ENCODE data around the gene POLR1E.

Gene POLR1E

DNA sequence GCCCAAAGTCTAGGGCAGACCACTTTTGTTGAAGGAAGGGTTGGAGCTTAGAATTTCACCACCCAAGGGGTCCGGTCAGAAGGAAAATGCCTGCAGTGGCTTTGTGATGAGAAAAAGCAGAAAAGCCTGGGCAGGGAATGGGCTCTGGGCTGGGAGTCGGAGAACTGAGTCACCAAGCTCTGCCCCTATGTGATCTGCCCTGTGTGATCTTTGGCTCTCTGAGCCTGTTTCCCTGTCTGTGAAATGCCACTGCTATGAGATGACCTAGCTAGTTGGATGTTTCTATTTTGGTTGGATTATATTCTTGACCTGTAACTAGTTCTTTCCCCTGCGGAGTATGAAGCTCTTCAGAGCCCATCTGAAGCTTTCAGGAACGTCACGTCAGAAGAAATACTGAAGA is 9.8 kb downstream of the POLR1E start:
- TF ChIP-seq, protein P1, sequence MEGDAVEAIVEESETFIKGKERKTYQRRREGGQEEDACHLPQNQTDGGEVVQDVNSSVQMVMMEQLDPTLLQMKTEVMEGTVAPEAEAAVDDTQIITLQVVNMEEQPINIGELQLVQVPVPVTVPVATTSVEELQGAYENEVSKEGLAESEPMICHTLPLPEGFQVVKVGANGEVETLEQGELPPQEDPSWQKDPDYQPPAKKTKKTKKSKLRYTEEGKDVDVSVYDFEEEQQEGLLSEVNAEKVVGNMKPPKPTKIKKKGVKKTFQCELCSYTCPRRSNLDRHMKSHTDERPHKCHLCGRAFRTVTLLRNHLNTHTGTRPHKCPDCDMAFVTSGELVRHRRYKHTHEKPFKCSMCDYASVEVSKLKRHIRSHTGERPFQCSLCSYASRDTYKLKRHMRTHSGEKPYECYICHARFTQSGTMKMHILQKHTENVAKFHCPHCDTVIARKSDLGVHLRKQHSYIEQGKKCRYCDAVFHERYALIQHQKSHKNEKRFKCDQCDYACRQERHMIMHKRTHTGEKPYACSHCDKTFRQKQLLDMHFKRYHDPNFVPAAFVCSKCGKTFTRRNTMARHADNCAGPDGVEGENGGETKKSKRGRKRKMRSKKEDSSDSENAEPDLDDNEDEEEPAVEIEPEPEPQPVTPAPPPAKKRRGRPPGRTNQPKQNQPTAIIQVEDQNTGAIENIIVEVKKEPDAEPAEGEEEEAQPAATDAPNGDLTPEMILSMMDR (IDR thresholded peaks at IDR 0.05): no peak
- peak overlapping the region in 1 of 2 donors; percentile 19 for H3K27ac ChIP-seq
- H3K4me3 ChIP-seq: no peak overlapping the region
- DNase-seq (ENCODE audit: low spot score): no peak

DNA sequence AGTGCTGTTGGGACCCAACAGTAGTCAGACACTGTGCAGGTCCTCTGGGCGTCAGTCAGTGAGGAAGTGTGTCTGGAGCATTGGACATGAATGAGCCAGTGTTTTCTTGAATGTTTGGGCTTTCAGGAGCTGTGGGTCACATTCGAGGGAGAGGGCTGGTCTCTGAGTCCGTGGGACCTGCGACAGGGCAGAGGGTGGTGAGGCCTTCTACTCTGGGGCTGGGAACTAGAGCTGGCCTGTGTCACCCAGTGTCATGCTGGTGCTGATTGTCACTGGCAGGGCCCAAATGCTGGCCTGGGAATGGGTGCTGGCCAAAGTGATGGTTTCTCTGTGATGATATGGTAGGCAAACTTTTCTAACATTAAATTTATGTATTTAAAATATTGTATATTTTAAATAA is 10.3 kb downstream of the POLR1E start:
- TF ChIP-seq, protein P1 (IDR thresholded peaks at IDR 0.05): no peak
- peak overlapping the region in 1 of 2 donors; percentile 19 for H3K27ac ChIP-seq
- no peak overlapping the region for H3K4me3 ChIP-seq
- no peak for DNase-seq (ENCODE audit: low spot score)

DNA sequence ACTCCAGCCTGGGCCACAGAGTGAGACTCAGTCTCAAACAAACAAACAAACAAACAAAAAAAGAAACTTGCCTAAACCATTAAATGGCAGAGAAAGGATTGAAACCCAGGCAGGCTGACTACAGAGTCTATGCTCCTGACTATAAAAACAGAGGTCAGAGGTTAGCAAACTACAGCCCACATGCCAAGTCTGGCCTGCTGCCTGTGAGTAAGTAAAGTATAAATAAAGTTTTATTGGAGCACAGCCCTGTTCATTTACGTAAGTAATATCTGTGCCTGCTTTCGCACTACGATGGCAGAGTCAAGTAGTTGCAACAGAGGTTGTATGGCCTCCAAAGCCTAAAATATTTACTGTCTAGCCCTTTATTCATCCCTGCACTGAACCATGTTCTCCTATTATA is 11.6 kb downstream of the POLR1E start:
- TF ChIP-seq, protein P1 (IDR thresholded peaks at IDR 0.05): no peak
- Histone ChIP-seq H3K4me3 (no peak overlapping the region), H3K27ac (no peak overlapping the region)
- DNase-seq (ENCODE audit: low spot score): no peak

DNA sequence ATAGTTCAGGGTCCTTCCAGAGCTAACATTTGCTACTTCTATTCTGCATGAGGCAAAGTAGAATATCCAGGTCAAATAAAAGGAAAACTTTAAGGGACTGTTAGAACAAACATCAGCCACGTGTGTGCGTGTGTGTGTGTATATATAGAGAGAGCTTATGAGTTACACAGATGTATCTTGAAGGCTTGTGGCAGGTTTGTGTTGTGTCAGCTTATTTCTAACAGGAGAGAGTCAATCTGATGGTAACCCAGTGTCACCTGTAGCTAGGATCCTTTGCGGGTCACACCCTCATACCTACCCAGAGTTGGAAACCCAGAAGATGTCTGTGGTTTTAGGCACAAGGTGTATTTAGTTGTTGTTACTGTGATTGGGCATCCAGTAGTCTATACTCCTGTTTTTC is 12.7 kb downstream of the POLR1E start:
- TF ChIP-seq, protein P1 (IDR thresholded peaks at IDR 0.05): no peak
- Histone ChIP-seq H3K27ac (no peak overlapping the region), H3K4me3 (no peak overlapping the region)
- no peak for DNase-seq (ENCODE audit: low spot score)

DNA sequence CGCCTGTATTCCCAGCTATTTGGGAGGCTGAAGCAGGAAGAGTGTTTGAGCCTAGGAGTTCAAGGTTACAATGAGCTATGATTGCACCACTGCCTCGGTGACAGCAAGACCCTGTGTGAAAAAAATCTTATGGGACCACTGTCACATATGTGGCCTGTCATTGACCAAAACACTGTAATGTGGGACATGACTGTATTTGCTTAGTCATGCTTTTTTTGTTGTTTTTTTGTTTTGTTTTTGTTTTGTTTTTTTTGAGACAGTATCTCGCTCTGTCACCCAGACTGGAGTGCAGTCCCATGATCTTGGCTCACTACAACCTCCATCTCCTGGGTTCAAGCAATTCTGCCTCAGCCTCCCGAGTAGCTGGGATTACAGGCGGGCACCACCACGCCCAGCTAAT is 13.5 kb downstream of the POLR1E start:
- Histone ChIP-seq H3K27ac (no peak overlapping the region), H3K4me3 (no peak overlapping the region)
- DNase-seq (ENCODE audit: low spot score): no peak
- TF ChIP-seq, protein P1 (IDR thresholded peaks at IDR 0.05): no peak

DNA sequence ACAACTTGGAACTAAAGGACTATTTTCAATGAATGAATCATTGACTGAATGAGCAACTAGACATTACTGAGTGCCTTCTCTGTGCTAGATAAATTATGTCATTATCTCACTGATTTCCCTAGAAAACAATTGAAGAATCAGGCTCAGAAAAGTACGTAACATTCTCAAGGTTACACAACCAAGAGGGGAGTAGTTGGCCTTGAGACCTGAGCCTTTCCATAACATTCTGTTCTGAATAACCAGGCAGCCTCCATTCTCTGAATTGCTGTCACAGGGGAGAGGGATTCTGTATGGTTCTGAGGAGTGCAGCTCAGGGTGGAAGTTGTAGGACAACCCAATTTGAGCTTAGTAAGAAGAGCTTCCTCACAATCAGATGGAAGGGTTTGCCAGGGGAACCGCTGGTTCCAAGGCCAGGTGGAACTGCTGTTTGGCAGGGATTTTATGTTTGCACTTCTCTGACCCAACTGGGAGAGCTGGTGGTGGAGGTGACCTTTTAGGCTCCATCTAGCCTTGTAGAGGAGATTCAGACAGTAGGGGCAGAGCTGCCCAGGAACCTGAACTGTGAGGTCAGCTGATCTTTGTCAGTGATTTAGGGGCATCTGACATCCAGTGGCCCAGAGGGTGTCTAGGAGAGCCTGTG is 16.3 kb downstream of the POLR1E start:
- Histone ChIP-seq H3K4me3 (no peak overlapping the region), H3K27ac (no peak overlapping the region)
- TF ChIP-seq, protein P1 (IDR thresholded peaks at IDR 0.05): no peak
- DNase-seq (ENCODE audit: low spot score): no peak

DNA sequence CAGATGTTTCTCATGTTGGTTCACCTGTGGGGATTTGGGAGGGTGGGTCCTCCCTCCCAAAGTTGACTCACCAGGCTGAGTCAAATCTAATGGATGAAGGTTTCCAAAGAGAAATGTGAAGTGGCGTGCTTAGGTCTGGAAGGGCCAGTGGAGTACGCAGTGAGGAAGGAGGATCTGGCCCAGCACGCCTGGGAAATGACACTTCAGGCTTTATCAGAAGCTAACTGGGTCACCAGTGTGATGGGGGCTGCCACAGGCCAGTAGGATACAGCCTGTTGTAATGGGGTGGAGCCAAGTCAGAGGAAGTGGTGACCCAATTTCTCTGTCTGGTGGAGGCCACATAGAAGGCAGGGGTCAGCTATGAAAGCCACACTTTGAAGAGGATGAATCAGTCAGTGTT is 18.0 kb downstream of the POLR1E start:
- DNase-seq (ENCODE audit: low spot score): no peak
- Histone ChIP-seq H3K4me3 (no peak overlapping the region), H3K27ac (no peak overlapping the region)
- TF ChIP-seq, protein P1 (IDR thresholded peaks at IDR 0.05): no peak
